ENCODE data around the gene GADD45B. TPM values are rescaled to one million over a fixed set of nuclear protein-coding genes. Genes with fewer than 3 reads are reported as not detected.

Gene GADD45B
- total RNA-seq, 4 donors from 2014 or later, result 230 to 440 (median 337) TPM

DNA sequence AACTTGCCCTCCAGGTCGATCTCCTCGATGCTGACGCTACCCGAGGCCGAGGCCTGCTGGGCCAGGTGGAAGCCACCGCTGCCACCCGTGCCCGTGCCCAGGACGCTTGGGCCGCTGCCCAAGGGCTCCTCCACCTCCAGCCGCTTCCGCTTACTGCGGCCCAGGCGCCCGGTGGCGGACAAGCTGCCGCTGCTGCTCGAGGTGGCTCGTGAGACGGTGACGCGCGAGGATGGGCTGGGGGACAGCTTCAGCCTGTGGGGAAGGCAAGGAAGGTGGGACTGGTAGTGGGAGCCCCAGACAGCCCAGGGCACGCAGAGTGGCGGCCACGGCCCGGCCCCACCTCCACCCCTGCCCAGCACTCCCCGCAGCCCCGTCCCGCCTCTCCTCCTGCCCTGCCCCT, 42.1 kb upstream of the GADD45B start:
- H3K4me1 ChIP-seq, result peaks cover 0 to 2% (median 0%) of the 10 kb centered on the region in 4 donors
- H3K27me3 ChIP-seq, result no peaks in the 10 kb centered on the region
- H3K36me3 ChIP-seq, result peaks cover 0 to 82% (median 5%) of the 10 kb centered on the region in 3 donors
- TF ChIP-seq, protein P1, sequence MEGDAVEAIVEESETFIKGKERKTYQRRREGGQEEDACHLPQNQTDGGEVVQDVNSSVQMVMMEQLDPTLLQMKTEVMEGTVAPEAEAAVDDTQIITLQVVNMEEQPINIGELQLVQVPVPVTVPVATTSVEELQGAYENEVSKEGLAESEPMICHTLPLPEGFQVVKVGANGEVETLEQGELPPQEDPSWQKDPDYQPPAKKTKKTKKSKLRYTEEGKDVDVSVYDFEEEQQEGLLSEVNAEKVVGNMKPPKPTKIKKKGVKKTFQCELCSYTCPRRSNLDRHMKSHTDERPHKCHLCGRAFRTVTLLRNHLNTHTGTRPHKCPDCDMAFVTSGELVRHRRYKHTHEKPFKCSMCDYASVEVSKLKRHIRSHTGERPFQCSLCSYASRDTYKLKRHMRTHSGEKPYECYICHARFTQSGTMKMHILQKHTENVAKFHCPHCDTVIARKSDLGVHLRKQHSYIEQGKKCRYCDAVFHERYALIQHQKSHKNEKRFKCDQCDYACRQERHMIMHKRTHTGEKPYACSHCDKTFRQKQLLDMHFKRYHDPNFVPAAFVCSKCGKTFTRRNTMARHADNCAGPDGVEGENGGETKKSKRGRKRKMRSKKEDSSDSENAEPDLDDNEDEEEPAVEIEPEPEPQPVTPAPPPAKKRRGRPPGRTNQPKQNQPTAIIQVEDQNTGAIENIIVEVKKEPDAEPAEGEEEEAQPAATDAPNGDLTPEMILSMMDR (IDR thresholded peaks at IDR 0.05), result no peak
- TF ChIP-seq EP300 (IDR thresholded peaks at IDR 0.05) (no peak), POLR2A (IDR thresholded peaks at IDR 0.05) (no peak)
- H3K27ac ChIP-seq, result no peak overlapping the region
- H3K4me3 ChIP-seq, result no peak overlapping the region
- 96 to 97% methylated on average over 26 to 29 of the region's 30 CpGs for WGBS, 2 donors
- DNase-seq (ENCODE audit: low spot score in 2 of 2), result no peak
- no peaks in the 10 kb centered on the region for H3K9me3 ChIP-seq

DNA sequence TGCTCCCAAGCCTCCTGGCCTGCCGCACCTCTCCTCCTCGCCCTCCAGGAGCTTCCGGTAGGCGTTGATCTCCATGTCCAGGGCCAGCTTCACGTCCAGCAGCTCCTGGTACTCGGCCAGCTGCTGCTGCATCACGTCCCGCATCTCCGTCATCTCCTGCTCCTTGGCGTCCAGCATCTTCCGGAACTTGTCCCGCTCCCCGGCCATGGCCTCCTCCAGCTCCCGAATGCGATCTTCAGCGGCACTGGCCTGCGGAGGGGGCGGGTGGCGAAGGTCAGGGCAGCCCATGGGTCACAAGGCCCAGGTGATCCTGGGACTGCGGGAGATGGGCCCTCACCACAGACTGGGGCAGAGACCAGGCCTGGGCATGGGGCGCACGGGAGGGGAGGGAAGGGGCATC, 41.7 kb upstream of the GADD45B start:
- no peak for DNase-seq (ENCODE audit: low spot score in 2 of 2)
- Histone ChIP-seq H3K36me3 (peaks cover 0 to 82% (median 5%) of the 10 kb centered on the region in 3 donors), H3K4me1 (no peaks in the 10 kb centered on the region), H3K27me3 (no peaks in the 10 kb centered on the region), H3K9me3 (no peaks in the 10 kb centered on the region), H3K4me3 (no peak overlapping the region), H3K27ac (no peak overlapping the region)
- TF ChIP-seq POLR2A (IDR thresholded peaks at IDR 0.05), result no peak
- TF ChIP-seq, protein P1 (IDR thresholded peaks at IDR 0.05), result no peak
- TF ChIP-seq EP300 (IDR thresholded peaks at IDR 0.05), result no peak
- WGBS, 2 donors, result 93 to 94% methylated on average over 22 of the region's 22 CpGs

DNA sequence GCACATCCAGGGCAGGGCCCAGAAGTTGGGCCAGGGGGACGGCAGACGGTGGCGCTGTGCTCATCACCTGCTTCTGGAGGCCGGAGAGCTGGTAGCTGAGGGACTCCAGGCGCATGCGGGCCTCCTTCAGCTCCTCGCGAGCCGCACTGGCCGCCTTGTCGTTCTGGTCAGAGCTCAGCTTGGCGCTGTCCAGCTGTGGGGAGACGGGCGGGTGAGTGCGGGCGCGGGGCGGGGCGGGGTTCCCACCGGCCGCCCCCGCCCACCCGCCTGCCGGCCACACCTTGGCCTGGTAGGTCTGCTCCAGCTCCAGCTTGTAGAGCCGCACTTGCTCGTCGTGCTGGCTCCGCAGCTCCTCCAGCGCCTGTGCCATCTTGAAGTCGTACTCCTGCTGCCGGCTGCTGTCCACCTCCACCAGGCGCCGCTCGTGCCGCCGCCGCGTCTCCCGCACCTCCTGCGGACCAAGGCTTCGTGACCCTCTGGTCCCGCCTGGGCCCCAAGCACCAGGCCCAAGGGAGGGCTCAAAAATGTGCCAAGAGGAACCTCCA, 41.1 kb upstream of the GADD45B start:
- Histone ChIP-seq H3K27me3 (no peaks in the 10 kb centered on the region), H3K27ac (no peak overlapping the region), H3K9me3 (no peaks in the 10 kb centered on the region), H3K4me1 (no peaks in the 10 kb centered on the region), H3K36me3 (peaks cover 0 to 81% (median 5%) of the 10 kb centered on the region in 3 donors), H3K4me3 (no peak overlapping the region)
- 93 to 96% methylated on average over 21 to 41 of the region's 42 CpGs for WGBS, 2 donors
- TF ChIP-seq, protein P1 (IDR thresholded peaks at IDR 0.05), result no peak
- TF ChIP-seq POLR2A (IDR thresholded peaks at IDR 0.05) (no peak), EP300 (IDR thresholded peaks at IDR 0.05) (no peak)
- no peak for DNase-seq (ENCODE audit: low spot score in 2 of 2)

GRCh38 chr19:2436384-2436783, 39.5 kb upstream of the GADD45B start:
- H3K27ac ChIP-seq, result no peak overlapping the region
- WGBS, 2 donors, result 94 to 96% methylated on average over 32 to 39 of the region's 39 CpGs
- DNase-seq (ENCODE audit: low spot score in 2 of 2), result no peak
- H3K4me3 ChIP-seq, result no peak overlapping the region
- H3K4me1 ChIP-seq, result no peaks in the 10 kb centered on the region
- TF ChIP-seq EP300 (IDR thresholded peaks at IDR 0.05) (no peak), POLR2A (IDR thresholded peaks at IDR 0.05) (no peak)
- TF ChIP-seq, protein P1 (IDR thresholded peaks at IDR 0.05), result no peak
- H3K9me3 ChIP-seq, result no peaks in the 10 kb centered on the region
- peaks cover 0 to 74% (median 3%) of the 10 kb centered on the region in 3 donors for H3K36me3 ChIP-seq
- H3K27me3 ChIP-seq, result no peaks in the 10 kb centered on the region

- no peak for DNase-seq (ENCODE audit: low spot score in 2 of 2)
- H3K4me3 ChIP-seq, result no peak overlapping the region
- H3K9me3 ChIP-seq, result no peaks in the 10 kb centered on the region
- TF ChIP-seq, protein P1 (IDR thresholded peaks at IDR 0.05), result no peak
- no peak for TF ChIP-seq POLR2A (IDR thresholded peaks at IDR 0.05)
- no peaks in the 10 kb centered on the region for H3K4me1 ChIP-seq
- peaks cover 0 to 74% (median 0%) of the 10 kb centered on the region in 3 donors for H3K36me3 ChIP-seq
- WGBS, 2 donors, result 95 to 97% methylated on average over 8 to 15 of the region's 15 CpGs
- no peaks in the 10 kb centered on the region for H3K27me3 ChIP-seq
- no peak overlapping the region for H3K27ac ChIP-seq
Observed at GRCh38 chr19:2436926-2437325, 39.0 kb upstream of the GADD45B start.

Data from tibial nerve (tissue), 4 donors.